Measurements from ENCODE around the gene CD160. TPM values are rescaled to one million over a fixed set of nuclear protein-coding genes. Genes with fewer than 3 reads are reported as not detected.

The CD160 gene
- total and polyA plus RNA-seq, 2 of the 13 experiments (the other 11 are each of a cell fraction or from before 2014, with no cell fraction given) = 0.09 TPM; not detected in 1

GRCh38 chr1:145707183-145707867 lies 12.0 kb upstream of the CD160 start, which contains the start of gene PDZK1 (continued):
- TF ChIP-seq, protein P1, sequence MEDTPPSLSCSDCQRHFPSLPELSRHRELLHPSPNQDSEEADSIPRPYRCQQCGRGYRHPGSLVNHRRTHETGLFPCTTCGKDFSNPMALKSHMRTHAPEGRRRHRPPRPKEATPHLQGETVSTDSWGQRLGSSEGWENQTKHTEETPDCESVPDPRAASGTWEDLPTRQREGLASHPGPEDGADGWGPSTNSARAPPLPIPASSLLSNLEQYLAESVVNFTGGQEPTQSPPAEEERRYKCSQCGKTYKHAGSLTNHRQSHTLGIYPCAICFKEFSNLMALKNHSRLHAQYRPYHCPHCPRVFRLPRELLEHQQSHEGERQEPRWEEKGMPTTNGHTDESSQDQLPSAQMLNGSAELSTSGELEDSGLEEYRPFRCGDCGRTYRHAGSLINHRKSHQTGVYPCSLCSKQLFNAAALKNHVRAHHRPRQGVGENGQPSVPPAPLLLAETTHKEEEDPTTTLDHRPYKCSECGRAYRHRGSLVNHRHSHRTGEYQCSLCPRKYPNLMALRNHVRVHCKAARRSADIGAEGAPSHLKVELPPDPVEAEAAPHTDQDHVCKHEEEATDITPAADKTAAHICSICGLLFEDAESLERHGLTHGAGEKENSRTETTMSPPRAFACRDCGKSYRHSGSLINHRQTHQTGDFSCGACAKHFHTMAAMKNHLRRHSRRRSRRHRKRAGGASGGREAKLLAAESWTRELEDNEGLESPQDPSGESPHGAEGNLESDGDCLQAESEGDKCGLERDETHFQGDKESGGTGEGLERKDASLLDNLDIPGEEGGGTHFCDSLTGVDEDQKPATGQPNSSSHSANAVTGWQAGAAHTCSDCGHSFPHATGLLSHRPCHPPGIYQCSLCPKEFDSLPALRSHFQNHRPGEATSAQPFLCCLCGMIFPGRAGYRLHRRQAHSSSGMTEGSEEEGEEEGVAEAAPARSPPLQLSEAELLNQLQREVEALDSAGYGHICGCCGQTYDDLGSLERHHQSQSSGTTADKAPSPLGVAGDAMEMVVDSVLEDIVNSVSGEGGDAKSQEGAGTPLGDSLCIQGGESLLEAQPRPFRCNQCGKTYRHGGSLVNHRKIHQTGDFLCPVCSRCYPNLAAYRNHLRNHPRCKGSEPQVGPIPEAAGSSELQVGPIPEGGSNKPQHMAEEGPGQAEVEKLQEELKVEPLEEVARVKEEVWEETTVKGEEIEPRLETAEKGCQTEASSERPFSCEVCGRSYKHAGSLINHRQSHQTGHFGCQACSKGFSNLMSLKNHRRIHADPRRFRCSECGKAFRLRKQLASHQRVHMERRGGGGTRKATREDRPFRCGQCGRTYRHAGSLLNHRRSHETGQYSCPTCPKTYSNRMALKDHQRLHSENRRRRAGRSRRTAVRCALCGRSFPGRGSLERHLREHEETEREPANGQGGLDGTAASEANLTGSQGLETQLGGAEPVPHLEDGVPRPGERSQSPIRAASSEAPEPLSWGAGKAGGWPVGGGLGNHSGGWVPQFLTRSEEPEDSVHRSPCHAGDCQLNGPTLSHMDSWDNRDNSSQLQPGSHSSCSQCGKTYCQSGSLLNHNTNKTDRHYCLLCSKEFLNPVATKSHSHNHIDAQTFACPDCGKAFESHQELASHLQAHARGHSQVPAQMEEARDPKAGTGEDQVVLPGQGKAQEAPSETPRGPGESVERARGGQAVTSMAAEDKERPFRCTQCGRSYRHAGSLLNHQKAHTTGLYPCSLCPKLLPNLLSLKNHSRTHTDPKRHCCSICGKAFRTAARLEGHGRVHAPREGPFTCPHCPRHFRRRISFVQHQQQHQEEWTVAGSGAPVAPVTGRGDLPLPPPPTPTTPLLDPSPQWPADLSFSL (CRISPR knock-in tag; IDR thresholded peaks at IDR 0.05) = no peak
- TF ChIP-seq ZNF770 (CRISPR knock-in tag; IDR thresholded peaks at IDR 0.05) (peak; percentile 50; the same call in 1 of the 2 replicates), KLF16 (CRISPR knock-in tag; IDR thresholded peaks at IDR 0.05) (no peak; a peak in 1 of 4 replicates), ZNF501 (CRISPR knock-in tag; IDR thresholded peaks at IDR 0.05) (peak; percentile 31; the same call in 1 of the 2 replicates), MTERF4 (CRISPR knock-in tag; IDR thresholded peaks at IDR 0.05) (peak; percentile 66; the same call in 1 of the 2 replicates), ZNF274 (CRISPR knock-in tag; IDR thresholded peaks at IDR 0.05) (no peak), RARA (CRISPR knock-in tag; IDR thresholded peaks at IDR 0.05) (peak; percentile 56), ZFY (CRISPR knock-in tag; IDR thresholded peaks at IDR 0.05) (peak; percentile 79), ADNP (CRISPR knock-in tag; IDR thresholded peaks at IDR 0.05) (no peak), IKZF1 (IDR thresholded peaks at IDR 0.05) (no peak), ZBTB46 (CRISPR knock-in tag; IDR thresholded peaks at IDR 0.05; ENCODE audit: borderline replicate concordance) (no peak), ZNF562 (CRISPR knock-in tag; IDR thresholded peaks at IDR 0.05; ENCODE audit: borderline replicate concordance) (no peak), SP2 (CRISPR knock-in tag; IDR thresholded peaks at IDR 0.05) (no peak; the same call in 1 of the 2 replicates), ARNTL (CRISPR knock-in tag; IDR thresholded peaks at IDR 0.05) (peak; percentile 39; the same call in 1 of the 2 replicates), NR2C2 (CRISPR knock-in tag; IDR thresholded peaks at IDR 0.05; ENCODE audit: borderline replicate concordance) (peak; percentile 51), JUND (CRISPR knock-in tag; IDR thresholded peaks at IDR 0.05) (no peak), RELA (CRISPR knock-in tag; IDR thresholded peaks at IDR 0.05) (no peak), ZNF564 (CRISPR knock-in tag; IDR thresholded peaks at IDR 0.05) (peak; percentile 23; the same call in 1 of the 2 replicates), ZNF790 (CRISPR knock-in tag; IDR thresholded peaks at IDR 0.05; ENCODE audit: borderline replicate concordance) (0 out of 2 replicates have a peak, but pooled peaks have one; percentile 47)
